HPDE6-E6E7 (cell line): ENCODE results near the gene ZNF71.

ENCODE experiments used
- DNase-seq: peaks from one replicate; pipeline ENCODE4 v3.0.0; 2011; ENCODE audit warnings: missing footprints; ENCODE audit errors: extremely low spot score

Gene ZNF71

GRCh38 chr19:56594783-56595547 is at the start of gene ZNF71:
TSS of gene ZNF71 (plus strand) at chr19:56595302. CDS start at chr19:56601559, 6,257 bp downstream.
- DNase-seq = peak; percentile 91

- DNase-seq = no peak
These were observed 47.6 kb upstream of the ZNF71 start for GRCh38 chr19:56547535-56547934.

- DNase-seq = no peak
These were observed 40.7 kb upstream of the ZNF71 start for GRCh38 chr19:56554272-56554869.

- no peak for DNase-seq
These were observed 32.3 kb upstream of the ZNF71 start for GRCh38 chr19:56562766-56563165.

- peak; percentile 7 for DNase-seq
These were observed 28.2 kb upstream of the ZNF71 start for GRCh38 chr19:56566904-56567273.

GRCh38 chr19:56567274-56568120 is 27.6 kb upstream of the ZNF71 start, which contains the start of gene ZNF470:
TSS of gene ZNF470 (plus strand) at chr19:56567468. CDS start at chr19:56570312, 2,844 bp downstream.
- DNase-seq = peak; percentile 88

GRCh38 chr19:56572589-56572988 is 22.5 kb upstream of the ZNF71 start:
- DNase-seq = no peak

GRCh38 chr19:56573914-56574313 is 21.2 kb upstream of the ZNF71 start:
- no peak for DNase-seq

GRCh38 chr19:56577719-56578602 is 17.1 kb upstream of the ZNF71 start:
- DNase-seq = no peak

- no peak for DNase-seq
These were observed 688 bp upstream of the ZNF71 start for GRCh38 chr19:56594446-56594782.

- DNase-seq = no peak
These were observed 422 bp downstream of the ZNF71 start for GRCh38 chr19:56595548-56595899.

GRCh38 chr19:56596676-56597075 is 1.6 kb downstream of the ZNF71 start:
- no peak for DNase-seq

GRCh38 chr19:56597696-56598095 is 2.6 kb downstream of the ZNF71 start:
- DNase-seq = no peak

GRCh38 chr19:56601375-56601774 is 6.3 kb downstream of the ZNF71 start:
- peak; percentile 17 for DNase-seq

- no peak for DNase-seq
These were observed 8.7 kb downstream of the ZNF71 start for GRCh38 chr19:56603829-56604228.

- DNase-seq = no peak
These were observed 13.3 kb downstream of the ZNF71 start for GRCh38 chr19:56608274-56608964.

GRCh38 chr19:56611288-56611687 is 16.2 kb downstream of the ZNF71 start:
- DNase-seq = no peak

- no peak for DNase-seq
These were observed 17.6 kb downstream of the ZNF71 start for GRCh38 chr19:56612737-56613136.

GRCh38 chr19:56613639-56614038 is 18.5 kb downstream of the ZNF71 start:
- no peak for DNase-seq

GRCh38 chr19:56617531-56617930 is 22.4 kb downstream of the ZNF71 start:
- no peak for DNase-seq

- no peak for DNase-seq
These were observed 24.0 kb downstream of the ZNF71 start for GRCh38 chr19:56619121-56619520.
